ENCODE results near the gene TOMM6.

GRCh38 chr6:41785689-41786450 lies 1.6 kb upstream of the TOMM6 start:
- no peak for TF ChIP-seq CTCF (conservative IDR thresholded peaks at IDR 0.05)
- no peak for TF ChIP-seq ZFX (IDR thresholded peaks at IDR 0.05)

Data from C4-2B (cell line).